ENCODE results near the gene COL9A2. TPM values are rescaled to one million over a fixed set of nuclear protein-coding genes. Genes with fewer than 3 reads are reported as not detected.

COL9A2 gene
- total RNA-seq, 6 experiments from 2014 or later, result 0.16 to 0.99 (median 0.46) TPM

GRCh38 chr1:40266786-40267535 lies 50.1 kb downstream of the COL9A2 start:
- ATAC-seq, result peak in 1 of 4 donors; percentile 6

DNA sequence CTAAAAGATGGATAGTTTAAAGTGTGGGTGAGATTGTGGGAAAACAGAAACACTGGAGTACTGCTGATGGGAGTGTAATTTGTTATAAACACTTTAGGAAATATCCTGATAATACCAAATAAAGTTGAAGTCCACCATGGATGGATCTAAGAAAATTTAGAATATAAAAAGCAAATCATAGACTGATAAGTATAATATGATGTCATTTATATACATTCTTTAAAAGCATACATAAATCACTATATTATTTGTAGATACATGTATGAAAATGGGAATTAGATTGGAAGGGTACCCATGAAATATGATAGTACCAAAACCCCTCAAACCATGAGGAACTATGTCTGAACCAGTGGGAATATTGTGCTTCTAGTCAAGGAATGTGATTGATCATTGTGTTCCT lies 51.2 kb downstream of the COL9A2 start:
- Histone ChIP-seq H3K4me1 (peaks cover 0 to 16% (median 3%) of the 10 kb centered on the region in 4 donors), H3K4me3 (no peak overlapping the region), H3K9me3 (no peaks in the 10 kb centered on the region), H3K27me3 (no peaks in the 10 kb centered on the region), H3K27ac (no peak overlapping the region), H3K36me3 (peaks cover 2 to 49% (median 19%) of the 10 kb centered on the region in 4 donors)
- TF ChIP-seq CTCF (IDR thresholded peaks at IDR 0.05) (no peak), POLR2A (IDR thresholded peaks at IDR 0.05) (no peak)
- DNase-seq, result no peak
- intact Hi-C loops (cut with DNase I), result no loop called here
- no peak for ATAC-seq

More at GRCh38 chr1:40266786-40267535, 50.1 kb downstream of the COL9A2 start:
- Histone ChIP-seq H3K4me3 (no peak overlapping the region), H3K36me3 (peaks cover 4 to 49% (median 15%) of the 10 kb centered on the region in 4 donors), H3K9me3 (no peaks in the 10 kb centered on the region), H3K4me1 (peaks cover 0 to 16% (median 3%) of the 10 kb centered on the region in 4 donors), H3K27me3 (no peaks in the 10 kb centered on the region), H3K27ac (peak overlapping the region; percentile 60 to 83 (median 69))
- DNase-seq, result no peak
- TF ChIP-seq POLR2A (IDR thresholded peaks at IDR 0.05) (no peak), CTCF (IDR thresholded peaks at IDR 0.05) (no peak)
- 96% methylated on average over 3 of the region's 6 CpGs for WGBS (ENCODE audit: insufficient coverage, low coverage, low lambda C conversion rate, missing lambda C conversion rate)
- intact Hi-C loops (cut with DNase I), result no loop called here

DNA sequence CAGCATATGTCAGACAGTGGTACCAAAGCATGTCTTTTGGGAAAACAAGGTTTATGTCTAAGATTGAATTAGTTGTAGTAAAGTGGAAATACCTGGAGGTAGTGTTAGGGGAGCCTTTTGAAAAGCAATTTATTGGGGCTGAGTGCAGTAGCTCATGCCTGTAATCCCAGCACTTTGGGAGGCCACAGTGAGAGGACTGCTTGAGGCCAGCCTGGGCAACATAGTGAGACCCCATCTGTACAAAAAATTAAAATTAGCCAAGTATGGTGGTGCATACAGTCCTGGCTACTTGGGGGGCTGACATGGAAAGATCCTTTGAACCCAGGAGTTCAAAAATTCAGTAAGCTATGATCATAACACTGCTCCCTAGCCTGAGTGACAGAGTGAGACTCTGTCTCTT lies 51.8 kb downstream of the COL9A2 start:
- DNase-seq, result no peak
- H3K36me3 ChIP-seq, result peaks cover 0 to 49% (median 17%) of the 10 kb centered on the region in 4 donors
- TF ChIP-seq POLR2A (IDR thresholded peaks at IDR 0.05) (no peak), CTCF (IDR thresholded peaks at IDR 0.05) (no peak)
- no peaks in the 10 kb centered on the region for H3K27me3 ChIP-seq
- intact Hi-C loops (cut with DNase I), result no loop called here
- no peaks in the 10 kb centered on the region for H3K9me3 ChIP-seq
- H3K4me1 ChIP-seq, result peaks cover 0 to 16% (median 3%) of the 10 kb centered on the region in 4 donors
- ATAC-seq, result no peak
- no peak overlapping the region for H3K4me3 ChIP-seq
- no peak overlapping the region for H3K27ac ChIP-seq

- intact Hi-C loops (cut with DNase I), result no loop called here
- peaks cover 0 to 16% (median 3%) of the 10 kb centered on the region in 4 donors for H3K4me1 ChIP-seq
- WGBS (ENCODE audit: insufficient coverage, low coverage, low lambda C conversion rate, missing lambda C conversion rate), result 94% methylated on average over 3 of the region's 3 CpGs
These were observed 52.7 kb downstream of the COL9A2 start for GRCh38 chr1:40264354-40264781.

More at GRCh38 chr1:40264354-40264781, 52.7 kb downstream of the COL9A2 start:
- Histone ChIP-seq H3K27ac (no peak overlapping the region), H3K27me3 (no peaks in the 10 kb centered on the region), H3K4me3 (no peak overlapping the region), H3K9me3 (no peaks in the 10 kb centered on the region), H3K36me3 (peaks cover 0 to 40% (median 14%) of the 10 kb centered on the region in 4 donors)
- ATAC-seq, result no peak
- TF ChIP-seq CTCF (IDR thresholded peaks at IDR 0.05), result no peak
- TF ChIP-seq POLR2A (IDR thresholded peaks at IDR 0.05), result no peak
- DNase-seq, result no peak

Data from right lobe of liver (tissue), 6 donors.